ENCODE results near the gene SSR3.
A peak's percentile ranks its signal among the peaks of the same experiment; 100 is the strongest.
"Not testable (repeated sequence)": the region's sequence is repeated elsewhere in the genome, so short reads cannot be mapped to it uniquely, and the experiment has no call there.

Gene SSR3

GRCh38 chr3:156554842-156555687, at the start of gene SSR3:
TSS of gene SSR3 (minus strand) at chr3:156555117. CDS start at chr3:156555089, 28 bp downstream.
- DNase-seq (ENCODE audit: low spot score), result peak; percentile 98

GRCh38 chr3:156604064-156604641, 49.2 kb upstream of the SSR3 start:
- DNase-seq (ENCODE audit: low spot score), result no peak

GRCh38 chr3:156603379-156604017, 48.6 kb upstream of the SSR3 start:
- no peak for DNase-seq (ENCODE audit: low spot score)

GRCh38 chr3:156602424-156602823, 47.5 kb upstream of the SSR3 start:
- no peak for DNase-seq (ENCODE audit: low spot score)

- DNase-seq (ENCODE audit: low spot score), result no peak
Measured at GRCh38 chr3:156601497-156601896, 46.6 kb upstream of the SSR3 start.

- no peak for DNase-seq (ENCODE audit: low spot score)
Measured at GRCh38 chr3:156600834-156601233, 45.9 kb upstream of the SSR3 start.

- no peak for DNase-seq (ENCODE audit: low spot score)
Measured at GRCh38 chr3:156599089-156599874, 44.4 kb upstream of the SSR3 start.

GRCh38 chr3:156598413-156598812, 43.5 kb upstream of the SSR3 start:
- no peak for DNase-seq (ENCODE audit: low spot score)

GRCh38 chr3:156594219-156594683, 39.3 kb upstream of the SSR3 start:
- no peak for DNase-seq (ENCODE audit: low spot score)

- DNase-seq (ENCODE audit: low spot score), result no peak
Measured at GRCh38 chr3:156593814-156594213, 38.9 kb upstream of the SSR3 start.

GRCh38 chr3:156589806-156590205, 34.9 kb upstream of the SSR3 start:
- not testable (repeated sequence) for DNase-seq (ENCODE audit: low spot score)

- no peak for DNase-seq (ENCODE audit: low spot score)
Measured at GRCh38 chr3:156587760-156588069, 32.8 kb upstream of the SSR3 start.

- DNase-seq (ENCODE audit: low spot score), result no peak
Measured at GRCh38 chr3:156586905-156587759, 32.2 kb upstream of the SSR3 start.

GRCh38 chr3:156583469-156583868, 28.6 kb upstream of the SSR3 start:
- DNase-seq (ENCODE audit: low spot score), result no peak

- no peak for DNase-seq (ENCODE audit: low spot score)
Measured at GRCh38 chr3:156582532-156583183, 27.7 kb upstream of the SSR3 start.

GRCh38 chr3:156581954-156582353, 27.0 kb upstream of the SSR3 start:
- no peak for DNase-seq (ENCODE audit: low spot score)

- no peak for DNase-seq (ENCODE audit: low spot score)
Measured at GRCh38 chr3:156581033-156581432, 26.1 kb upstream of the SSR3 start.

GRCh38 chr3:156579427-156579851, 24.5 kb upstream of the SSR3 start:
- no peak for DNase-seq (ENCODE audit: low spot score)

GRCh38 chr3:156577736-156578135, 22.8 kb upstream of the SSR3 start:
- DNase-seq (ENCODE audit: low spot score), result peak; percentile 27

GRCh38 chr3:156576651-156577348, 21.9 kb upstream of the SSR3 start:
- no peak for DNase-seq (ENCODE audit: low spot score)
